BJ (cell line): ENCODE measurements around the gene ZC3H12C. TPM values are rescaled to one million over a fixed set of nuclear protein-coding genes. Genes with fewer than 3 reads are reported as not detected.

Experiments
- CTCF ChIA-PET: fragments of 350-600 bp; formaldehyde crosslinking; extraction: SDS; loops from one replicate; lab custom pipeline; 2021; ENCODE audit warnings: antibody characterized with exemption, inconsistent platforms; lab: Yijun Ruan, JAX
- POLR2A ChIA-PET: fragments of 300-600 bp; sonication (Branson Sonifier 250); formaldehyde crosslinking; extraction: SDS; loops from one replicate; lab custom pipeline; 2021; ENCODE audit warnings: antibody characterized with exemption; lab: Charles Lee
- DNase-seq: peaks from one replicate; pipeline ENCODE4 v3.0.0-alpha.2; 2011; ENCODE audit warnings: low read depth
- H3K27me3 ChIP-seq: 2 replicates; pipeline ENCODE4 v1.6.0; 2011; ENCODE audit warnings: low read length; ENCODE audit not compliant: control insufficient read depth, insufficient read depth
- H3K36me3 ChIP-seq: 2 replicates; pipeline ENCODE4 v1.5.1; 2011; ENCODE audit warnings: low read length; ENCODE audit not compliant: control insufficient read depth, insufficient read depth
- H3K4me3 ChIP-seq: 2 replicates; pipeline ENCODE4 v1.5.1; 2011; ENCODE audit warnings: low read depth, mild to moderate bottlenecking, control low read depth, low read length
- polyA plus RNA-seq: library from polyadenylated mRNA; depleted of rRNA; stranded (reverse); fragments of >200 nt; gene quantifications from 2 replicates; pipeline ENCODE4 v1.2.3, GENCODE V29; 2011
- TF ChIP-seq, protein P1 (sequence below): IDR thresholded peaks from 2 replicates; pipeline ENCODE4 v1.5.1; 2011; ENCODE audit warnings: low read depth, mild to moderate bottlenecking, control low read depth, inconsistent platforms, low read length, moderate library complexity; ENCODE audit not compliant: insufficient read depth

Gene ZC3H12C
- polyA plus RNA-seq, 1 experiment: 5.2 TPM

DNA sequence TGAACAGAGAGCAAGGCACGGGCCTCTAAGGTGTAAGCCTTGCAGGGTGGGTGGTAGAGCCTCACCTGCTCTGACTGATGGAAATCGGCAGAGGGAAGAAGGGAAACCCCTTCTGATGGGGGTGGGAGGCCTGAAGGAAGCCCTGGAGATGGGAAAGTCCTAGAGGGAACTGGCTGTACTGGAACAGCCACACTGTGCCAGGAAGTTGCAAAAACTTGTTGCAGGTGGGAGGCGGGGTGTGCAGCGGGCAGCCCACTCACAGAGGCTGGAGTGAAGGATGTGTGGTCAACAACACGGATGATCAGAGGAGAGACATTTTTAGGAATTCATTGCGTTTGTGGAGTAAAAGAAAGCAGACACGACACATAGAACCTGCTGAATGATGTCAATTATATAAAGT is 91.3 kb downstream of the ZC3H12C start:
- Histone ChIP-seq H3K36me3 (no peaks in the 10 kb centered on the region), H3K27me3 (peaks cover 6% of the 10 kb centered on the region), H3K4me3 (no peak overlapping the region)
- TF ChIP-seq, protein P1, sequence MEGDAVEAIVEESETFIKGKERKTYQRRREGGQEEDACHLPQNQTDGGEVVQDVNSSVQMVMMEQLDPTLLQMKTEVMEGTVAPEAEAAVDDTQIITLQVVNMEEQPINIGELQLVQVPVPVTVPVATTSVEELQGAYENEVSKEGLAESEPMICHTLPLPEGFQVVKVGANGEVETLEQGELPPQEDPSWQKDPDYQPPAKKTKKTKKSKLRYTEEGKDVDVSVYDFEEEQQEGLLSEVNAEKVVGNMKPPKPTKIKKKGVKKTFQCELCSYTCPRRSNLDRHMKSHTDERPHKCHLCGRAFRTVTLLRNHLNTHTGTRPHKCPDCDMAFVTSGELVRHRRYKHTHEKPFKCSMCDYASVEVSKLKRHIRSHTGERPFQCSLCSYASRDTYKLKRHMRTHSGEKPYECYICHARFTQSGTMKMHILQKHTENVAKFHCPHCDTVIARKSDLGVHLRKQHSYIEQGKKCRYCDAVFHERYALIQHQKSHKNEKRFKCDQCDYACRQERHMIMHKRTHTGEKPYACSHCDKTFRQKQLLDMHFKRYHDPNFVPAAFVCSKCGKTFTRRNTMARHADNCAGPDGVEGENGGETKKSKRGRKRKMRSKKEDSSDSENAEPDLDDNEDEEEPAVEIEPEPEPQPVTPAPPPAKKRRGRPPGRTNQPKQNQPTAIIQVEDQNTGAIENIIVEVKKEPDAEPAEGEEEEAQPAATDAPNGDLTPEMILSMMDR: no peak
- POLR2A ChIA-PET: no interaction called here
- no peak for DNase-seq
- CTCF ChIA-PET: interaction anchor here (2.2 kb wide), 1 partner anchor 10 kb away, joined by 8 read pairs; no protein-coding TSS in a partner anchor

DNA sequence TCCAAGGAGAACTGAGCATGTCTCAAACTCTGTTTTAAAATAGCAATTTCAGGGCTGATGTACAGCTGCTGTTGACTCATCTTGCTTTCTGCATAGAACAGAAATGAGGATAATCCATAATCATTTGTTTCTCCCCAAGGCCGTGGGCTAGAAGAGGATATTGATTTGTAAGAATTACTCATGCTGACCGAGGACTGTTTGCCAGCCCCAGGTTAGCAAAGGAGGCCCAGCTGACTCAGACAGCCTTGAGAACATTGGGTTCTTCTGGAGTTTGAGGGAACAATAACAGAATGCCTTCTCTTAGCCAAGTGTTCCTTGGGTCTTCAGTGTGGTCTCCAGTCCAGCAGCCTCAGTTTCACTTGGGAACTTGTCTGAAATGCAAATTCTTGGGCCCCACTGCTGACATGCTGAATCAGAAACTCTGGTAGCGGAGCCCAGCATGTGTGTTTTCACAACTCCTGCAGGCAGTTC is 92.0 kb downstream of the ZC3H12C start:
- ChIA-PET CTCF (interaction anchor here (0.7 to 2.2 kb wide), 3 partner anchors 11 to 13 kb away, joined by 3 to 8 read pairs (median 3); no protein-coding TSS in a partner anchor), POLR2A (no interaction called here)
- Histone ChIP-seq H3K36me3 (no peaks in the 10 kb centered on the region), H3K4me3 (no peak overlapping the region), H3K27me3 (peaks cover 6% of the 10 kb centered on the region)
- TF ChIP-seq, protein P1: no peak
- DNase-seq: no peak

DNA sequence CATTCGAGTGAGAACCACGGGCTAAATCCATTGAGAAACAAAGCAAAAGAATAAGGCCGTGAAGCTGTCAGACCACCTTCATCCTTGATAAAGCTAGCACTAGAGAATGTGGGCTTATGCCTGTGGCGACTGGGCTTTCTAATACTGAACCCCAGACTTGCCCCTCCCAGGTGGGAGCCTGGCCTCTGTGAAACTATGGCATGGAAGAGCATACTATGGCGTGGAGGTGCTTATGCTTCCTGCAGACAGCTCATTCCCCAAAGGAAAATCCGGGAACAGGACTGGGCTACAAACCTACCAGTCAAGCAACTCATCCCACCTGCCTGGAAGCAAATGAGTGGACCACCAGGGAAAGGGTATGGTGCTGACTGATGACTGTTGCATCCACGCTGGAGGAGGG is 92.4 kb downstream of the ZC3H12C start:
- Histone ChIP-seq H3K27me3 (peaks cover 6% of the 10 kb centered on the region), H3K36me3 (no peaks in the 10 kb centered on the region), H3K4me3 (no peak overlapping the region)
- no peak for DNase-seq
- ChIA-PET CTCF (interaction anchor here (0.7 to 2.2 kb wide), 3 partner anchors 10 to 12 kb away, joined by 3 to 8 read pairs (median 3); no protein-coding TSS in a partner anchor), POLR2A (no interaction called here)
- TF ChIP-seq, protein P1: no peak

DNA sequence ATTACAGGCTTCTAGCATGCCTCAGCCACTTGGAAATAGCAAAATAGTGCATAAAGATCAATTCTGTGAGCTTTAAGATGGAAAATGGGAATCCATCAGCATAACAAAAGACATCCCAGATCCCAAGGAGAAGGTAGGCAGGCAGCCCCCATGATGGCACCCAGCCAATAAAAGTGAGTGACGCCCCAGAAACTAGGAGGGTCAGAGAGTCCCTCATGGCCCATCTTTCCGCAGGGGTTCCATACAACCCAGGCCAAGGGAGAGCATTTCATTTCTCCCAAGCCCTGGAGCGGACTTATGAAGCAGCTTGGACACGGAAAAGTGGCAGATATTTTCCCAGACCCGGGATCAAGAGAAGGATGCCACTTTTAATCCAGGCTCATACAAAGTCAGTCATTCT is 93.3 kb downstream of the ZC3H12C start:
- no peak for DNase-seq
- POLR2A ChIA-PET: no interaction called here
- CTCF ChIA-PET: interaction anchor here (2.2 kb wide), 1 partner anchor 12 kb away, joined by 8 read pairs; no protein-coding TSS in a partner anchor

DNA sequence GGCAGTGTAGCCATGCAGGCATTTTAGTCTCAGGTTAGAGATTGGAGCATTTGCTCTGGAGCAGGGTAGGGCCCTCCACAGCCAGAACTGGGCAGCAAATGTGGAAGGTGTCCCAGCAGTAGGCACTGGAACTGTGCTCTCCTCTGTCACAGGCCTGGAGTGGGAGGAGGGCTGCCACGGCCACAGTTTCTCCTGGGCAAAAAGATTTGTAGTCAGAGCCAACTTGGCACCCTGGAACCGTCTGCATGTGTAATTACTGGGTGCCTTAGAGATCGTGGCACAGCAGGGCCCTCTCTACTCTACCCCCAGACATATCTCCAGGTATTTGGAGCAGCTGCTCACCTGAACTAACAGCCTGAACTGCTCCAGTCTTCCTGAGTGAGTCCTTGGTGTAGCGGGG is 93.7 kb downstream of the ZC3H12C start:
- POLR2A ChIA-PET: no interaction called here
- TF ChIP-seq, protein P1: no peak
- DNase-seq: no peak
- H3K36me3 ChIP-seq: no peaks in the 10 kb centered on the region
- CTCF ChIA-PET: no interaction called here
- no peak overlapping the region for H3K4me3 ChIP-seq
- peaks cover 6% of the 10 kb centered on the region for H3K27me3 ChIP-seq

More for the DNA sequence above, 93.3 kb downstream of the ZC3H12C start:
- Histone ChIP-seq H3K4me3 (no peak overlapping the region), H3K27me3 (peaks cover 6% of the 10 kb centered on the region), H3K36me3 (no peaks in the 10 kb centered on the region)
- TF ChIP-seq, protein P1: no peak
